ACHN (cell line): ENCODE measurements around the gene HK2.
"Not testable (repeated sequence)": the region's sequence is repeated elsewhere in the genome, so short reads cannot be mapped to it uniquely, and the experiment has no call there.

ENCODE experiments used
- DNase-seq: peaks from one replicate; pipeline ENCODE4 v3.0.0-alpha.2; 2015
- in situ Hi-C: cut with HindIII; loops from 2 replicates; pipeline ENCODE4 v1.10.0; 2017; ENCODE audit warnings: low sequenced_read_pairs, low pct_ligation_motif_present, low pct_unique_long_range_greater_than_20kb

Gene HK2

GRCh38 chr2:74853360-74853759 is 19.4 kb downstream of the HK2 start:
- DNase-seq: not testable (repeated sequence)
- in situ Hi-C loops: loop anchor here (25.0 kb wide), 1 partner anchor 166 kb away; no protein-coding TSS in a partner anchor

- DNase-seq: no peak
- in situ Hi-C loops: loop anchor here (25.0 kb wide), 1 partner anchor 167 kb away; no protein-coding TSS in a partner anchor
These were observed 20.5 kb downstream of the HK2 start for GRCh38 chr2:74854401-74854800.

GRCh38 chr2:74855114-74855707 is 21.3 kb downstream of the HK2 start:
- in situ Hi-C loops: loop anchor here (25.0 kb wide), 1 partner anchor 168 kb away; no protein-coding TSS in a partner anchor
- not testable (repeated sequence) for DNase-seq

- no peak for DNase-seq
- in situ Hi-C loops: loop anchor here (25.0 kb wide), 1 partner anchor 169 kb away; no protein-coding TSS in a partner anchor
These were observed 22.2 kb downstream of the HK2 start for GRCh38 chr2:74856004-74856578.

GRCh38 chr2:74856599-74856998 is 22.7 kb downstream of the HK2 start:
- DNase-seq: no peak
- in situ Hi-C loops: loop anchor here (25.0 kb wide), 1 partner anchor 169 kb away; no protein-coding TSS in a partner anchor

- in situ Hi-C loops: loop anchor here (25.0 kb wide), 1 partner anchor 170 kb away; no protein-coding TSS in a partner anchor
- DNase-seq: no peak
These were observed 23.3 kb downstream of the HK2 start for GRCh38 chr2:74857215-74857614.

GRCh38 chr2:74857725-74858124 is 23.8 kb downstream of the HK2 start:
- in situ Hi-C loops: loop anchor here (25.0 kb wide), 1 partner anchor 170 kb away; no protein-coding TSS in a partner anchor
- no peak for DNase-seq

- in situ Hi-C loops: loop anchor here (25.0 kb wide), 1 partner anchor 171 kb away; no protein-coding TSS in a partner anchor
- no peak for DNase-seq
These were observed 24.4 kb downstream of the HK2 start for GRCh38 chr2:74858281-74858680.

GRCh38 chr2:74860079-74860478 is 26.2 kb downstream of the HK2 start:
- no peak for DNase-seq
- in situ Hi-C loops: loop anchor here (25.0 kb wide), 1 partner anchor 173 kb away; no protein-coding TSS in a partner anchor

- DNase-seq: no peak
- in situ Hi-C loops: loop anchor here (25.0 kb wide), 1 partner anchor 173 kb away; no protein-coding TSS in a partner anchor
These were observed 26.6 kb downstream of the HK2 start for GRCh38 chr2:74860521-74860920.

- DNase-seq: no peak
- in situ Hi-C loops: loop anchor here (25.0 kb wide), 1 partner anchor 174 kb away; no protein-coding TSS in a partner anchor
These were observed 27.6 kb downstream of the HK2 start for GRCh38 chr2:74861531-74861930.

GRCh38 chr2:74862020-74862964 is 28.4 kb downstream of the HK2 start:
- DNase-seq: no peak
- in situ Hi-C loops: loop anchor here (25.0 kb wide), 1 partner anchor 175 kb away; no protein-coding TSS in a partner anchor

- in situ Hi-C loops: loop anchor here (25.0 kb wide), 1 partner anchor 177 kb away; no protein-coding TSS in a partner anchor
- no peak for DNase-seq
These were observed 29.9 kb downstream of the HK2 start for GRCh38 chr2:74863802-74864248.

- DNase-seq: peak; percentile 15
These were observed 31.1 kb downstream of the HK2 start for GRCh38 chr2:74864728-74865722.

GRCh38 chr2:74865770-74866674 is 32.1 kb downstream of the HK2 start:
- in situ Hi-C loops: loop anchor here (25.0 kb wide), 1 partner anchor 179 kb away; no protein-coding TSS in a partner anchor
- DNase-seq: peak; percentile 73

More at GRCh38 chr2:74864728-74865722, 31.1 kb downstream of the HK2 start:
- in situ Hi-C loops: loop anchor here (25.0 kb wide), 1 partner anchor 178 kb away; no protein-coding TSS in a partner anchor
